Measurements from ENCODE around the gene ZNRF3.

- TF ChIP-seq SIN3A (IDR thresholded peaks at IDR 0.05; ENCODE audit: borderline replicate concordance, insufficient read depth, low read length): no peak
- no peak for TF ChIP-seq POLR2AphosphoS5 (IDR thresholded peaks at IDR 0.05; ENCODE audit: low read depth, low read length)
Measured at GRCh38 chr22:29073618-29074275, 190.4 kb downstream of the ZNRF3 start.

Measured in PFSK-1 (cell line).